GM19023 (cell line): ENCODE measurements around the gene PDE10A.

ENCODE experiments used
- ATAC-seq: cut with Tn5 transposase; IDR thresholded peaks from one replicate; pipeline ENCODE4 v1.9.1; 2021; ENCODE audit warnings: mild to moderate bottlenecking, moderate library complexity; ENCODE audit not compliant: unreplicated experiment

PDE10A gene

GRCh38 chr6:165426892-165427291, 236.1 kb downstream of the PDE10A start:
- ATAC-seq = no peak

- no peak for ATAC-seq
Measured at GRCh38 chr6:165422192-165422591, 240.8 kb downstream of the PDE10A start.

GRCh38 chr6:165417278-165417865, 245.7 kb downstream of the PDE10A start:
- ATAC-seq = no peak

GRCh38 chr6:165404697-165405096, 258.3 kb downstream of the PDE10A start:
- no peak for ATAC-seq

GRCh38 chr6:165404296-165404695, 258.7 kb downstream of the PDE10A start:
- no peak for ATAC-seq

- ATAC-seq = no peak
Measured at GRCh38 chr6:165403006-165403595, 259.9 kb downstream of the PDE10A start.

- ATAC-seq = no peak
Measured at GRCh38 chr6:165401092-165401491, 261.9 kb downstream of the PDE10A start.

- no peak for ATAC-seq
Measured at GRCh38 chr6:165390475-165390874, 272.6 kb downstream of the PDE10A start.

- ATAC-seq = no peak
Measured at GRCh38 chr6:165389534-165389933, 273.5 kb downstream of the PDE10A start.

- no peak for ATAC-seq
Measured at GRCh38 chr6:165383323-165383722, 279.7 kb downstream of the PDE10A start.

GRCh38 chr6:165376100-165376499, 286.9 kb downstream of the PDE10A start:
- ATAC-seq = no peak

GRCh38 chr6:165365371-165365770, 297.7 kb downstream of the PDE10A start:
- ATAC-seq = no peak

GRCh38 chr6:165345700-165346099, 317.3 kb downstream of the PDE10A start:
- ATAC-seq = no peak

- ATAC-seq = no peak
Measured at GRCh38 chr6:165340532-165340931, 322.5 kb downstream of the PDE10A start.

GRCh38 chr6:165325609-165326008, 337.4 kb downstream of the PDE10A start:
- ATAC-seq = no peak

- ATAC-seq = no peak
Measured at GRCh38 chr6:165321555-165322145, 341.4 kb downstream of the PDE10A start.

- no peak for ATAC-seq
Measured at GRCh38 chr6:165321150-165321549, 341.9 kb downstream of the PDE10A start.

GRCh38 chr6:165317723-165318122, 345.3 kb downstream of the PDE10A start:
- no peak for ATAC-seq

- ATAC-seq = no peak
Measured at GRCh38 chr6:165308926-165309731, 353.9 kb downstream of the PDE10A start, which contains the start of gene C6orf118. Gene C6orf118, minus strand, starts transcription at chr6:165309605. Its CDS starts 19 bp downstream, at chr6:165309586.

GRCh38 chr6:165306955-165307354, 356.1 kb downstream of the PDE10A start:
- ATAC-seq = no peak

- ATAC-seq = no peak
Measured at GRCh38 chr6:165301372-165302246, 361.4 kb downstream of the PDE10A start.
